Body of pancreas (tissue), 4 donors: ENCODE data around the gene PYROXD2. TPM values are rescaled to one million over a fixed set of nuclear protein-coding genes. Genes with fewer than 3 reads are reported as not detected.

ENCODE experiments used
- ATAC-seq: fragments of 150-250 bp; one replicate; pipeline ENCODE4 v1.9.1; 2016
- DNase-seq, 4 donors: peaks; one replicate each; pipeline ENCODE4 v3.0.0-alpha.2; 2019
- H3K27ac ChIP-seq, 4 donors: fragments of 200-600 bp; sonication (generic); 1 replicate in 3 of 4; 2 replicates in 1 of 4; pipeline versions ENCODE4 v1.5.1 to v1.6.1; 2016 to 2019; ENCODE audit warnings: mild to moderate bottlenecking in 1 of 4, mixed read lengths in 1 of 4, moderate library complexity in 1 of 4
- H3K27me3 ChIP-seq, 2 donors: fragments of 200-600 bp; sonication (generic); one replicate each; pipeline ENCODE4 v1.6.0; 2016; ENCODE audit warnings: mild to moderate bottlenecking in 1 of 2
- H3K36me3 ChIP-seq, 2 donors: fragments of 200-600 bp; sonication (generic); replicated peaks in 1 of 2; 2 replicates each; pipeline ENCODE4 v1.5.1; 2016; ENCODE audit warnings: low read depth in 2 of 2; ENCODE audit not compliant: insufficient read depth in 1 of 2
- H3K4me1 ChIP-seq: fragments of 200-600 bp; sonication (generic); one replicate; pipeline ENCODE4 v1.6.0; 2016
- H3K4me3 ChIP-seq, 2 donors: fragments of 200-600 bp; sonication (generic); 1 replicate in 1 of 2; 2 replicates in 1 of 2; pipeline ENCODE4 v1.5.1; 2016 to 2019
- H3K9me3 ChIP-seq, 3 donors: fragments of 200-600 bp; sonication (generic); 1 replicate in 2 of 3; 2 replicates in 1 of 3; pipeline ENCODE4 v1.5.1; 2016
- CTCF ChIP-seq, 7 experiments: fragments of 450-650 bp in 4 of 7; fragments of 200-600 bp in 3 of 7; sonication (generic) in 3 of 7; IDR thresholded peaks; one replicate each; pipeline ENCODE4 v1.5.1; 2016 to 2019; ENCODE audit warnings: antibody characterized with exemption in 7 of 7
- POLR2A ChIP-seq, 3 donors: fragments of 450-650 bp; IDR thresholded peaks; one replicate each; pipeline ENCODE4 v1.6.1; 2016; ENCODE audit warnings: antibody characterized with exemption in 3 of 3, mild to moderate bottlenecking in 2 of 3
- WGBS, 2 donors: methylation state at CpG; one replicate each; pipeline ENCODE4 v1.1.5; 2017; 5-methylcytosine and 5-hydroxymethylcytosine counted together
- intact Hi-C: fragments of 100-400 bp; cut with DNase I; formaldehyde crosslinking; loops from one replicate; pipeline ENCODE4 v1.15.1; 2023
- total RNA-seq, 2 donors: library from RNA; depleted of rRNA; stranded (reverse); fragments of >200 nt; gene quantifications; one replicate each; pipeline ENCODE4 v1.1.0, GENCODE V29; 2016

Gene PYROXD2
- total RNA-seq, 2 donors from 2014 or later = 4.9 to 8.6 TPM

- WGBS, 2 donors = 89 to 91% methylated on average over 4 of the region's 4 CpGs
- ATAC-seq (no peak), DNase-seq (no peak)
- Histone ChIP-seq H3K27me3 (no peaks in the 10 kb centered on the region), H3K4me3 (no peak overlapping the region), H3K9me3 (no peaks in the 10 kb centered on the region), H3K4me1 (no peaks in the 10 kb centered on the region), H3K27ac (no peak overlapping the region), H3K36me3 (peaks cover 0 to 20% of the 10 kb centered on the region in 2 donors)
- intact Hi-C loops = no loop called here
- TF ChIP-seq POLR2A (IDR thresholded peaks at IDR 0.05) (no peak), CTCF (IDR thresholded peaks at IDR 0.05) (no peak)
Observed at GRCh38 chr10:98436704-98437103, 21.7 kb upstream of the PYROXD2 start.

GRCh38 chr10:98435178-98435577 is 20.2 kb upstream of the PYROXD2 start:
- H3K4me3 ChIP-seq = no peak overlapping the region
- TF ChIP-seq POLR2A (IDR thresholded peaks at IDR 0.05) (no peak), CTCF (IDR thresholded peaks at IDR 0.05) (no peak)
- WGBS, 2 donors = 93 to 97% methylated on average over 10 to 12 of the region's 12 CpGs
- H3K27ac ChIP-seq = no peak overlapping the region
- peaks cover 0 to 30% of the 10 kb centered on the region in 2 donors for H3K36me3 ChIP-seq
- no peak for ATAC-seq
- intact Hi-C loops = no loop called here
- no peak for DNase-seq
- H3K4me1 ChIP-seq = no peaks in the 10 kb centered on the region
- no peaks in the 10 kb centered on the region for H3K9me3 ChIP-seq
- H3K27me3 ChIP-seq = no peaks in the 10 kb centered on the region

- H3K27ac ChIP-seq = no peak overlapping the region
- H3K9me3 ChIP-seq = no peaks in the 10 kb centered on the region
- H3K4me1 ChIP-seq = no peaks in the 10 kb centered on the region
- intact Hi-C loops = no loop called here
- no peaks in the 10 kb centered on the region for H3K27me3 ChIP-seq
- TF ChIP-seq CTCF (IDR thresholded peaks at IDR 0.05) (no peak), POLR2A (IDR thresholded peaks at IDR 0.05) (no peak)
- ATAC-seq (no peak), DNase-seq (no peak)
- 93 to 98% methylated on average over 18 to 19 of the region's 21 CpGs for WGBS, 2 donors
- no peak overlapping the region for H3K4me3 ChIP-seq
- H3K36me3 ChIP-seq = peaks cover 4 to 40% of the 10 kb centered on the region in 2 donors
Observed at GRCh38 chr10:98433881-98434732, 19.1 kb upstream of the PYROXD2 start.

DNA sequence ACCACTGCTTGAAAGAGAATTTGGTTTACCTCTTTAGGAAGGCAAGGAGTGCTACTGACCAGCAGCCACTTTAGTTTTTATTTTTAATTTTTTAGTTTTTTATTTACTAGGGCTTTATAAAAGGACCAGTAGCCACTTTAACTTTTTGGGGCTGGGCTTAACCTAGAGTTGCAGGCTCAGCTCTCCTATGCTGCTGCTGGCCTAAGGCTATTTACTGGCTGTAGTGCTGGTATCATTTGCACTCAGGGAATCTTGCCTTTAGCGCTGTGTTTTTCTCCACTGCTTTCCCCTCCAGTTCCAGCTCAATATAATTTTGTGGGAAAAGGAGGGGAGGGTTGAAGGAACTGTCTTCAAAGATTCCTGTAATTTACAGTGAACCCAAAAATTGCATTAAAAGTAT is 18.4 kb upstream of the PYROXD2 start:
- TF ChIP-seq POLR2A (IDR thresholded peaks at IDR 0.05) (no peak), CTCF (IDR thresholded peaks at IDR 0.05) (no peak)
- intact Hi-C loops = no loop called here
- H3K4me3 ChIP-seq = no peak overlapping the region
- H3K27ac ChIP-seq = no peak overlapping the region
- H3K9me3 ChIP-seq = no peaks in the 10 kb centered on the region
- ATAC-seq (no peak), DNase-seq (no peak)
- no peaks in the 10 kb centered on the region for H3K27me3 ChIP-seq
- 94 to 100% methylated on average over 1 of the region's 1 CpG for WGBS, 2 donors
- H3K36me3 ChIP-seq = peaks cover 4 to 40% of the 10 kb centered on the region in 2 donors
- H3K4me1 ChIP-seq = no peaks in the 10 kb centered on the region

DNA sequence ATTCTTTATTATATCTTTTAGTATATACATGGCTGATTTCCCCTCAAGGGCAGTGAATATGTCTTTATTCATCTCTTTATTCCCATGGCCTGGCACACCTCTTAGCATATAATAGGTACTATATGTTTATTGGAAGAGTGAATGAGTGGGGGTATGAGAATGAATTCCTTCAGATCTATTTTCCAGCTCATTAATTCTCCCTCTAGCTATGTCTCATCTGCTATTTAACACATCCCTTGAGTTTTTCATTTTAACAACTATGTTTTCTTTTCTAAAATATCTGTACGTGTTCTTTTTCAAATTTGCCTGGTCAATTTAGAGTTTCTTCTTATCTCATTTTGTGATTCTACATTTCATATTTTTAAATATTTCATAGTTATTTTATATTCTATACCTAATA is 17.3 kb upstream of the PYROXD2 start:
- WGBS, 2 donors = 96 to 100% methylated on average over 1 of the region's 1 CpG
- DNase-seq (no peak), ATAC-seq (no peak)
- Histone ChIP-seq H3K27me3 (no peaks in the 10 kb centered on the region), H3K36me3 (peaks cover 4 to 43% of the 10 kb centered on the region in 2 donors), H3K27ac (no peak overlapping the region), H3K9me3 (no peaks in the 10 kb centered on the region), H3K4me1 (no peaks in the 10 kb centered on the region), H3K4me3 (no peak overlapping the region)
- intact Hi-C loops = no loop called here
- no peak for TF ChIP-seq CTCF (IDR thresholded peaks at IDR 0.05)
- no peak for TF ChIP-seq POLR2A (IDR thresholded peaks at IDR 0.05)
